HepG2 (cell line): ENCODE measurements around the gene ARL3. TPM values are rescaled to one million over a fixed set of nuclear protein-coding genes. Genes with fewer than 3 reads are reported as not detected.

Source experiments
- CHD2 ChIP-seq: IDR thresholded peaks from 2 replicates; pipeline ENCODE4 v1.6.1; 2011; ENCODE audit warnings: low read depth, low read length, improper control_type of control experiment
- HES4 ChIP-seq: sonication (generic); formaldehyde crosslinking; IDR thresholded peaks from 2 replicates; pipeline ENCODE4 v1.9.0; 2021; ENCODE audit warnings: mild to moderate bottlenecking, missing genetic modification reagents, borderline replicate concordance
- KLF12 ChIP-seq: sonication (generic); formaldehyde crosslinking; IDR thresholded peaks from 2 replicates; pipeline ENCODE4 v1.4.0; 2020; ENCODE audit warnings: missing genetic modification reagents, borderline replicate concordance
- LCORL ChIP-seq, 2 experiments: fragments of 450-650 bp in 1 of 2; sonication (generic) in 1 of 2; formaldehyde crosslinking in 1 of 2; IDR thresholded peaks; 2 replicates each; pipeline versions ENCODE4 v1.5.0 to v1.6.1; 2017 to 2020; ENCODE audit warnings: antibody characterized with exemption in 1 of 2, missing genetic modification reagents in 1 of 2
- MAFF ChIP-seq: IDR thresholded peaks from 2 replicates; pipeline ENCODE4 v1.6.1; 2011; ENCODE audit warnings: low read depth, low read length, improper control_type of control experiment
- NCOA2 ChIP-seq: sonication (generic); formaldehyde crosslinking; IDR thresholded peaks from 2 replicates; pipeline ENCODE4 v1.8.0; 2022; ENCODE audit warnings: inconsistent platforms
- NR1H2 ChIP-seq: sonication (generic); formaldehyde crosslinking; IDR thresholded peaks from 2 replicates; pipeline ENCODE4 v1.8.1; 2022; ENCODE audit warnings: low read depth, missing genetic modification reagents, borderline replicate concordance
- PAX8 ChIP-seq: sonication (generic); formaldehyde crosslinking; IDR thresholded peaks from 2 replicates; pipeline ENCODE4 v1.8.0; 2022; ENCODE audit warnings: mild to moderate bottlenecking, missing genetic modification reagents, borderline replicate concordance
- SATB2 ChIP-seq: sonication (generic); formaldehyde crosslinking; IDR thresholded peaks from 2 replicates; pipeline ENCODE4 v1.5.0; 2020; ENCODE audit warnings: missing genetic modification reagents
- SNAPC4 ChIP-seq: sonication (generic); formaldehyde crosslinking; IDR thresholded peaks from 2 replicates; pipeline ENCODE4 v1.4.0; 2020; ENCODE audit warnings: mild to moderate bottlenecking, missing genetic modification reagents
- THAP8 ChIP-seq: sonication (generic); formaldehyde crosslinking; IDR thresholded peaks from 2 replicates; pipeline ENCODE4 v1.5.1; 2020; ENCODE audit warnings: missing genetic modification reagents, mild to moderate bottlenecking, borderline replicate concordance
- ZBTB21 ChIP-seq: sonication (generic); formaldehyde crosslinking; IDR thresholded peaks from 2 replicates; pipeline ENCODE4 v1.4.0; 2020; ENCODE audit warnings: missing genetic modification reagents
- ZNF251 ChIP-seq: sonication (generic); formaldehyde crosslinking; IDR thresholded peaks from 2 replicates; pipeline ENCODE4 v1.9.0; 2021; ENCODE audit warnings: mild to moderate bottlenecking, missing genetic modification reagents
- ZNF720 ChIP-seq: sonication (generic); formaldehyde crosslinking; IDR thresholded peaks from 2 replicates; pipeline ENCODE4 v1.4.0; 2020; ENCODE audit warnings: missing genetic modification reagents
- ZNF780A ChIP-seq: sonication (generic); formaldehyde crosslinking; IDR thresholded peaks from 2 replicates; pipeline ENCODE4 v1.8.0; 2022; ENCODE audit warnings: mild to moderate bottlenecking, missing genetic modification reagents, moderate library complexity
- ZNF850 ChIP-seq: sonication (generic); formaldehyde crosslinking; conservative IDR thresholded peaks from 2 replicates; pipeline ENCODE4 v1.9.0; 2021; ENCODE audit warnings: mild to moderate bottlenecking, missing genetic modification reagents
- ZNF879 ChIP-seq: sonication (generic); formaldehyde crosslinking; IDR thresholded peaks from 2 replicates; pipeline ENCODE4 v1.8.1; 2023; ENCODE audit warnings: missing genetic modification reagents
- polyA plus RNA-seq, 8 experiments: library from polyadenylated mRNA; depleted of rRNA in 3 of 8; stranded (reverse) in 7 of 8; unstranded in 1 of 8; fragments of >200 nt; fragmentation: Illumina TruSeq in 4 of 8; extraction: Trizol in 4 of 8; gene quantifications; 2 replicates each; pipeline versions ENCODE4 v1.2.1 to v1.2.3, GENCODE V29; 2011 to 2016; ENCODE audit warnings: low read depth in 4 of 8, missing spikeins in 1 of 8, mixed read lengths in 1 of 8; ENCODE audit not compliant: insufficient read depth in 1 of 8
- total RNA-seq, 5 experiments: library from RNA; depleted of rRNA; stranded (reverse); fragments of >200 nt; fragmentation: Illumina TruSeq; extraction: Trizol; gene quantifications; 2 replicates each; pipeline ENCODE4 v1.2.3, GENCODE V29; 2016; ENCODE audit warnings: low read depth in 1 of 5
- TF ChIP-seq, protein P1 (sequence below): sonication (generic); IDR thresholded peaks from 2 replicates; pipeline ENCODE4 v1.6.1; 2016; ENCODE audit warnings: low read depth, borderline replicate concordance
- TF ChIP-seq, protein P2 (sequence below): sonication (generic); formaldehyde crosslinking; IDR thresholded peaks from 2 replicates; pipeline ENCODE4 v1.5.0; 2020; ENCODE audit warnings: missing genetic modification reagents, mild to moderate bottlenecking, borderline replicate concordance

The ARL3 gene
- total and polyA plus RNA-seq, 2 of the 13 experiments (the other 11 are each of a cell fraction or from before 2014, with no cell fraction given) = 5.2 to 6.6 TPM

GRCh38 chr10:102644646-102645387, 69.4 kb downstream of the ARL3 start (continued):
- no peak for TF ChIP-seq LCORL (IDR thresholded peaks at IDR 0.05)
- TF ChIP-seq LCORL (CRISPR knock-in tag; IDR thresholded peaks at IDR 0.05) = peak; percentile 73
- no peak for TF ChIP-seq ZBTB21 (CRISPR knock-in tag)
- TF ChIP-seq ZNF720 (CRISPR knock-in tag) = 0 out of 2 replicates have a peak, but pooled peaks have one; percentile 46
- 0 out of 2 replicates have a peak, but pooled peaks have one; percentile 1 for TF ChIP-seq NCOA2 (CRISPR knock-in tag)
- peak; percentile 78 for TF ChIP-seq NR1H2 (CRISPR knock-in tag)
- TF ChIP-seq, protein P1, sequence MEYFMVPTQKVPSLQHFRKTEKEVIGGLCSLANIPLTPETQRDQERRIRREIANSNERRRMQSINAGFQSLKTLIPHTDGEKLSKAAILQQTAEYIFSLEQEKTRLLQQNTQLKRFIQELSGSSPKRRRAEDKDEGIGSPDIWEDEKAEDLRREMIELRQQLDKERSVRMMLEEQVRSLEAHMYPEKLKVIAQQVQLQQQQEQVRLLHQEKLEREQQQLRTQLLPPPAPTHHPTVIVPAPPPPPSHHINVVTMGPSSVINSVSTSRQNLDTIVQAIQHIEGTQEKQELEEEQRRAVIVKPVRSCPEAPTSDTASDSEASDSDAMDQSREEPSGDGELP = no peak
- 0 out of 2 replicates have a peak, but pooled peaks have one; percentile 79 for TF ChIP-seq KLF12 (CRISPR knock-in tag)
- TF ChIP-seq THAP8 (CRISPR knock-in tag) = peak; percentile 92
- TF ChIP-seq, protein P2, sequence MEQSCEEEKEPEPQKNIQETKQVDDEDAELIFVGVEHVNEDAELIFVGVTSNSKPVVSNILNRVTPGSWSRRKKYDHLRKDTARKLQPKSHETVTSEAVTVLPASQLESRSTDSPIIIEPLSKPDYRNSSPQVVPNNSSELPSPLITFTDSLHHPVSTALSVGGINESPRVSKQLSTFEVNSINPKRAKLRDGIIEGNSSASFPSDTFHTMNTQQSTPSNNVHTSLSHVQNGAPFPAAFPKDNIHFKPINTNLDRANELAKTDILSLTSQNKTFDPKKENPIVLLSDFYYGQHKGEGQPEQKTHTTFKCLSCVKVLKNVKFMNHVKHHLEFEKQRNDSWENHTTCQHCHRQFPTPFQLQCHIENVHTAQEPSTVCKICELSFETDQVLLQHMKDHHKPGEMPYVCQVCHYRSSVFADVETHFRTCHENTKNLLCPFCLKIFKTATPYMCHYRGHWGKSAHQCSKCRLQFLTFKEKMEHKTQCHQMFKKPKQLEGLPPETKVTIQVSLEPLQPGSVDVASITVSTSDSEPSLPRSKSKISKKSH (CRISPR knock-in tag) = peak; percentile 83; the same call in 1 of the 2 replicates
- peak; percentile 93; the same call in 1 of the 2 replicates for TF ChIP-seq ZNF251 (CRISPR knock-in tag)
- TF ChIP-seq ZNF850 (CRISPR knock-in tag) = no peak
- peak; percentile 99 for TF ChIP-seq HES4 (CRISPR knock-in tag)
- TF ChIP-seq PAX8 = peak; percentile 97; the same call in 1 of the 2 replicates
- no peak; the same call in 1 of the 2 replicates for TF ChIP-seq SATB2 (CRISPR knock-in tag)
- no peak for TF ChIP-seq SNAPC4 (CRISPR knock-in tag)
- TF ChIP-seq ZNF780A (CRISPR knock-in tag) = peak; percentile 58
- no peak for TF ChIP-seq MAFF
- no peak for TF ChIP-seq CHD2
- peak; percentile 44; the same call in 1 of the 2 replicates for TF ChIP-seq ZNF879 (CRISPR knock-in tag)
